ENCODE data around the gene SCO2.

GRCh38 chr22:50573491-50574382 is 48.3 kb upstream of the SCO2 start:
- TF ChIP-seq ZNF274 (IDR thresholded peaks at IDR 0.05; ENCODE audit: low read depth, low read length) (no peak), SUZ12 (IDR thresholded peaks at IDR 0.05; ENCODE audit: extremely low read depth, insufficient read depth, insufficient read length) (no peak), YY1 (IDR thresholded peaks at IDR 0.05; ENCODE audit: insufficient read depth, insufficient read length) (no peak)

Measured in NT2/D1 (cell line).